ENCODE measurements around the gene NCCRP1.

NCCRP1 gene

DNA sequence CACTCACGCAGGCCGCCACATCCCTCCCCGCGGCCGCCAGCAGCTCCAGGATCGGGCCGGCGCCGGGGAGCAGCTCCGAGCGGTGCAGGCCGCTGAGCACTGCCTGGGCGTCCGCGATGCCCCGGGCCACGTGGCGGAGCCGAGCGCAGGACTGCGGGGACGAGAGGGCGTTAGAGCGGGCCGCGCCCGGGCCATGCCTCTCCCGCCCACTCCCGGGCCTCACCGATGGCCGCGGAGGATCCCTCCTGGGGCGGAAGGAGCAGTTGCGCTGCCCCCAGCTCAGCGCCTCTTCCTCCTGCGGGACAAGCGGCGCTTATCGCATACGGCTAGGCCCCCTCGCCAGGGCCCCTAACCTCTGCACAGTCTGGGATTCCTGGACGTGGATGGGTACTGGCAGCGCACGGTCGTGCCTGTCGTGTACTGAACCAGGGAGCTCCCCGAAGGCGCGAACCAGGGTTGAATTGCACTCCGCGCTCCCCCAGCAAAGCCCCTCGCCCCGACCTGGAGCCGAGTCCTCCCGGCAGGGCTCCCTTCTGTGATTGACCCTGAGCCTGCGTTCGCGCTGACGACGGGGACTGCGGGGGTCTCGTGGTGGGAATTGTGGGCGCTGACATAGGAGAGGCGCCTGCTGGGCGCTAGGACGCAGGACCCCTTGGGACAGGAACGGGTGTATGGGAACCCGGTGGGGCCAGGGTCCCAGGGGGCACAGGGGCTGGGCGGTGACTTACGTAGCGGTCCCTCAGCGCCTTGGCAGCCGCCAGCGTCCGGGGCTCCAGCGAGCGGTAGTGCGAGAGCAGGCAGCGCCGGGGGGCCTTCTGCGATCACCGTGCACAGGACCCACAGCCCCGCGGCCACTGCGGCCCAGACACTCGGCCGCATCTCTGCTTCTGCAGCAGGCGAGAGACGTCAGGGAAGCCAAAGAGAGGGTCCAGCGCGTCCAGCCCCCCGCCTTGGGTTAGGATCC, 51.2 kb downstream of the NCCRP1 start:
- no peak for DNase-seq

DNA sequence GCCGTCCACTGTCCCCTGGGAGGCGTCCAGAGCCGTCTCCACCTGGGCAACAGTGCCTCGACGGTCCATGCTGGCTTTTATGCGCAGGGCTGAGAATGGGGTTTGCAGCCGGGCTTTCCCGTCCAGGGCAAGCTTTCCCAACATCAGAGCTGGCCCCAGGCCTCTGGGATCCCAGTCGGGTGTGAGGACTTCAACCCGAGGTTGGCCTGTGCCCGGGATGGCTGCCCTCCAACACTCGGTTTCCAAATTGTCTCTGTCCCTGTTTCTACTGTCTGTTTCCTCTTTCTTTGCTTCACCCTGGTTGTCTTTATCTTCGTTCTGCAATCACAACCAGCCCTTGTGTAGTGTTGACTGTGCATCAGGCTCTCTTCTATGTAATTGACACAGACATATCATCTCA, 52.0 kb downstream of the NCCRP1 start, which contains the start of gene IFNL4:
IFNL4 (minus strand) TSS at position 51 of the 400 bp plus-strand sequence.
- DNase-seq: no peak

DNA sequence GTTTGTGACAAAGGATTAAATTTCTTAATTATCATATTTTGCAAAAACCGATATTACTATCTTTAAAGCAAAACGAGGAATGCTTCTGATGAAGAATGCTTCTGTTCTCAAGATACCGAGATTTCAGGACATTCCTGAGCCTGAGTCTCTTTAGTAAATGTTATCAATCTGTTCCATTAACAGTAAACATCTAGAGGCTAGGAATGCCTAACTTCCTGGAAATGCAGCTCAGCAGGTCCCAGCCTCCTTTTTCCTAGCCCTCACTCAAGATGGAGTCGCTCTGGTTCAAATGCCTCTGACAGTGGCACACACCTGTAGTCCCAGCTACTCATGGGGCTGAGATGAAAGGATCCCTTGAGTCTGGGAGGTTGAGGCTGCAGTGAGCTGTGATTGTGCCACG, 54.3 kb downstream of the NCCRP1 start:
- DNase-seq: no peak
